HG03469 (cell line): Measurements from ENCODE around the gene EDEM3.

Source experiments
- ATAC-seq: cut with Tn5 transposase; IDR thresholded peaks from one replicate; pipeline ENCODE4 v1.9.1; 2021; ENCODE audit warnings: mild to moderate bottlenecking, moderate library complexity, moderate number of reproducible peaks; ENCODE audit not compliant: unreplicated experiment

Gene EDEM3

DNA sequence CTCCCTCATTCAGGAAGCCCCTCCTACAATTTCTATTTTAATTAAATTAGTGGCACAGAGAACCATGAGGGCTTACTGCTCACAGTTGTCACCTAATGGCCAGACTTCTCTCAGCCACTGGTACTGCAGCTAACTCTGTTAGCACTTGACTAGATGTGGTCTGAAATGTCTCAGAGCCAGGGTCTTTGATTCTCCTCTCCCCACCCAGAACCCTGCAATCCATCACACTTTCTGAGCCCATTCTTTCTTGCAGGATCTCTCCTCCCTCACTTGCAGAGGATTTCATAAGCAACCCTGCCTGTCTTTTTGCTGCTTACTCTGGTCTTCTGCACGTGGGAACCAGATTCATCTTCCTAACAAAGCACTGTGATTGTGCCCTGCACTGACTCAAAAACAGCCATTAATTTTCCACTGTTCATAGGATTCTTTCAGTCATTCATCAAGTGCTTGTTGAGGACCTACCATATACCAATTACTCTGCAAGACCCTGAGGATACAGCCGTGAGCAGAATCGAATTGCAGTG, 108.4 kb downstream of the EDEM3 start:
- ATAC-seq = no peak

GRCh38 chr1:184644771-184645170, 109.9 kb downstream of the EDEM3 start:
- ATAC-seq = no peak

DNA sequence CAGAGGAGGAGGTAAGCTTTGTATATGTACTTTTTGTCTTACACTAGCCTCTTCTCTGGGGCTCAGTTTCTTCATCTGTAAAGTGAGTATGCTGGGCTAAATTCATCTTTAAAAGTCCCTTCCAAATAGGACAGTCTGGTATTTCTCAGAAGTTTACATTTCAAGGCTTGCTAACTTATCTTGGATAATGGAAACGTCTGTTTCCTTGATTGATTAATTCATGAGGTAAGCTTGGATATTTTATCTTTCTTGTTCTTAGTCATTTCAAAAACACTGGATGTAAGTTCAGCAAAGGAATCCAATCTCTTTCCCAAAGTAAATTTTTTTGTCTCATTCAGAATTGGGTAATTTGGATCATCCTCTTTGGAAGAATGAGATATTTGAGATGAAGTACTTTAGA, 111.0 kb downstream of the EDEM3 start:
- no peak for ATAC-seq

DNA sequence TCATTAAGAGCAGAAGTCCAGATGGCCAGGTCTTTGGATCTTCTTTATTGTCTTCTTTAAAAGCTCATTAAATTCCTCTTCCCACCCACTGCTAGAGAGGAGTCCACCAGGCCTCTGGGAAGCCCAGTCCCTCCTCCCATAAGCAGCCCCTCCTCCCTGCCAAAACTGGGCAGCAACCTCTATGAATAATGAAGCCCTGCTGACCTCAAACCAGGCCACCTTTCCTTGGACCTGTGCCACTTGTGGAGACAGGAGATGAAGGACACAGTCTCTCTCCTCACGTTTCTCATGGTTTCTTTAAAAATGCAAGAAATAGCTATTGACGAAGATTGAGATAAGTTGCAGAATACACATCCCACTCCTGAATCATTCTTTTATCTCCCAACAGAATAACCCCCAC, 112.8 kb downstream of the EDEM3 start:
- no peak for ATAC-seq

- ATAC-seq = no peak
These were observed 114.2 kb downstream of the EDEM3 start for GRCh38 chr1:184640505-184640904.
